GM18508 (cell line): ENCODE data around the gene PRMT1.
A peak's percentile ranks its signal among the peaks of the same experiment; 100 is the strongest.
"Not testable (repeated sequence)": the region's sequence is repeated elsewhere in the genome, so short reads cannot be mapped to it uniquely, and the experiment has no call there.

ENCODE experiments used
- ATAC-seq: cut with Tn5 transposase; IDR thresholded peaks from one replicate; pipeline ENCODE4 v1.9.1; 2021; ENCODE audit warnings: moderate number of reproducible peaks; ENCODE audit not compliant: insufficient read depth, unreplicated experiment

PRMT1 gene

DNA sequence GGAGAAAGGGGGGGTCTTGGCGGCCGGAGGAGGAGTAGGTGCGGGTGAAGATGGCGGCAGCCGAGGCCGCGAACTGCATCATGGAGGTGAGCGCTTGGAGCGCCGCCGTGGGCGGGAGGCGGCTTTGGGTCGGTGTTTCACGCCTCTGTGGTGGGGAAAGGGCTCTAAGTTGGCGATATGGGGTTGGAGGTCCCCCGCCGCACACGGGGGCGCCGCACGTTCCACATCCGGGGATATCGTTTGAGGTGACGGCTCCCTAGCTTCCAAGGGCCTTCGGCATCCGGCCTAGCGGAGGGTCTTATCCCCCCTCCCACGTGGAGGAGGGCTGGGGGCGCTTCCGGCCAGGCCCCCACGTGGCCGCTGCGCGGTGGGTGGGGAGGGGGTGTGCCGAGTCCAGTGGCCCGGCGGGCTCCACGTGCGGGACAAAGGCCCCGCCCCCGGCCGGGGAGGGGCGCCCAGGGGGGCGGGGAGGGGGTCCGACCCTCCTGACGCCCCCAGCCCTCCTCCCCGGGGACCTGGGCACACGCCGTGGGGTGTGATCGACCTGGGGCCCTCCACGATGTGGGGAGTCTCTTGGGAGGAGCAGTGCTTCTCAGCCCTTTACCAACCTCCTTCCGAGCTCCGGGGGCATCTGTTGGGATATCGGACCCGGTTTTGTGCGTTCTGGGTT is at the start of gene PRMT1:
TSS of gene PRMT1 (plus strand) at position 41 of the 670 bp plus-strand sequence. CDS start at position 51, 10 bp downstream.
- ATAC-seq, result no peak

DNA sequence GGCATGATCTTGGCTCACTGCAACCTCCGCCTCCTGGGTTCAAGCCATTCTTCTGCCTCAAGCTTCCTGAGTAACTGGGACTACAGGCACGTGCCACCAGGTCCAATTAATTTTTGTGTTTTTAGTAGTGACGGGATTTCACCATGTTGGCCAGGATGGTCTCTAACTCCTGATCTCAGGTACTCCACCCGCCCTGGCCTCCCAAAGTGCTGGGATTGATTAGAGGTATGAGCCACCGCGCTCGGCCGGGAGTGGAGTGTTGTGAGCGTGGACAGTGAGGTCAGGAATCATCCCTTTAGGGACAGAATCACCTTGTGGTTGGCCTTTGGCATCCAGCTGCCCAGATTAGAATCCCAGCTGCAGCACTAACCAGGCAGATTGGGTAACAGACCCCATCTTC is 47.4 kb upstream of the PRMT1 start:
- no peak for ATAC-seq

DNA sequence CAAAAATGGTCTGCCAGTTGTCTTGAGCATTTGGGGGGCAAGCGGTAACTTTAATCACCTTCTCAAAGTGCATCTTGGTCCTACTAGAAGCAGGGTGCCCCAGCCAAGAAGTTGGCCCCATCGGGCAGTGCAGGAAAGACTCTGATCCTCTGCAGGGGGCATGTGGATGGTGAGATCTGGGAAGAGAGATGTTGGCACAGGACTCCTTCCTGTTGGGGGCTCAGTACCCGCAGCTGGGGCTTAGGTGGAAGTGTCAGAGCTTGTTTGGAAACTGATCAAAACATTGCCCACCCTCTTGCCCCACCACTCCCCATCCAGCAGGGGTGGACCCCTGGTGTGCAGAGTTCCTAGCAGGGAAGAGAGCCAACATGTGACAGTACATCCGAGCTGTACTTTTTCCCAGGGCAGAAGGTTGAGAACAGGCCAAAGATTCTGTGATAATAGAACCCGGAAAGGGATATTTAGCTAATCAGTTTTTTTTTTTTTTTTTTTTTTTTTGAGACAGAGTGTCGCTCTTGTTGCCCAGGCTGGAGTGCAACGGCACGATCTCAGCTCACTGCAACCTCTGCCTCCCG is 46.0 kb upstream of the PRMT1 start:
- ATAC-seq, result no peak

DNA sequence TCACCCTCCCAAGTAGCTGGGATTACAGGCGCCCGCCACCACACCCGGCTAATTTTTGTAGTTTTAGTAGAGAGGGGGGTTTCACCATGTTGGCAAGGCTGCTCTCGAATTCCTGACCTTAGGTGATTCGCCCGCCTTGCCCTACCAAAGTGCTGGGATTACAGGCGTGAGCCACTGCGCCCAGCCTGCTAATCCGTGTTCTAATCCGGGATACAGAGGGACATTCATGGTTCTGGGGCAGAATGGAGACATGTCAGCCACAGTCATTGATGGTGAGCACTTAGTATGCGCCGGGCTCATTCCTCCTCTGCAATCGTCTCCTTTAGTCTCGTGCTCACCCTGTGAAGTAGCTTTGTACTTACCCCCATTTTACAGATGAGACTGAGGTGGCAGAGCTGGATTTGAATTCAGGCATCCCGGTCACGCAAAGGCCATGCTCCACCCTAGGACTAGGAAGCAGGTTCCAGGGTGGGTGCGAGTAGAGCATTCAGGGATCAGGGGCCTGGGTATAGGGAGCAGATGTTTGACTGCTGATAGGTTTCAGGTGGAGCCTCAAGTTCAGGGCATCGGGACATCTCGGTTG is 45.4 kb upstream of the PRMT1 start:
- ATAC-seq, result no peak

DNA sequence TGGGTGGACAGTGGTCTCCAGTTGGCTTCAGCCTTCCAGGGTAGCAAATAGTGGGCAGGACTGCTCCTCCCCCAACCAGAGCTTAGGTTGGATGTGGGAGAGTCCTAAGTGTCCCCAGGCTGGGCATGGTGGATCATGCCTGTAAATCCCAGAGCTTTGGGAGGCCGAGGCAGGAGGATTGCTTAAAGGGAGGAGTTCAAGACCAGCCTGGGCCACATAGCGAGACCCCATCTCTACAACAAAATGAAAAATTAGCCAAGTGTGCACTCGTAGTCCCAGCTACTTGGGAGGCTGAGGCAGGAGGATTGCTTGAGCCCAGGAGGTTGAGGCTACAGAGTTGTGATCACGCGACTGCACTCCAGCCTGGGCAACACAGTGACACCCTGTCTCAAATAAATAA is 44.5 kb upstream of the PRMT1 start:
- ATAC-seq, result no peak

DNA sequence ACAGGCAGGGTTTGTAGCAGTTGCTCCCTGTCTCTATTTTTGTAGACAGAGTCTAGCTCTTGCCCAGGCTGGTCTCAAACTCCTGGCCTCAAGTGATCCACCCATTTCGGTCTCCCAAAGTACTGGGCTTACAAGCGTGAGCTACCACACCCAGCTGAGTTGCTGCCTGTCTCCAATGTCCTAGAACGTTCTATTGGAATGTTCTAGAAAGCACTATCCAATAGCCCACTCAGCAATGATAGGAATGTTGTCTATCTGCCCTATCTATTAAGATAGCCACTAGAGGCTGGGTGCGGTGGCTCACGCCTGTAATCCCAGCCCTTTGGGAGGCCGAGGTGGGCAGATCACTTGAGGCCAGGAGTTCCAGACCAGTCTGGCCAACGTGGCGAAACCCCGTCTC is 43.8 kb upstream of the PRMT1 start:
- not testable (repeated sequence) for ATAC-seq

DNA sequence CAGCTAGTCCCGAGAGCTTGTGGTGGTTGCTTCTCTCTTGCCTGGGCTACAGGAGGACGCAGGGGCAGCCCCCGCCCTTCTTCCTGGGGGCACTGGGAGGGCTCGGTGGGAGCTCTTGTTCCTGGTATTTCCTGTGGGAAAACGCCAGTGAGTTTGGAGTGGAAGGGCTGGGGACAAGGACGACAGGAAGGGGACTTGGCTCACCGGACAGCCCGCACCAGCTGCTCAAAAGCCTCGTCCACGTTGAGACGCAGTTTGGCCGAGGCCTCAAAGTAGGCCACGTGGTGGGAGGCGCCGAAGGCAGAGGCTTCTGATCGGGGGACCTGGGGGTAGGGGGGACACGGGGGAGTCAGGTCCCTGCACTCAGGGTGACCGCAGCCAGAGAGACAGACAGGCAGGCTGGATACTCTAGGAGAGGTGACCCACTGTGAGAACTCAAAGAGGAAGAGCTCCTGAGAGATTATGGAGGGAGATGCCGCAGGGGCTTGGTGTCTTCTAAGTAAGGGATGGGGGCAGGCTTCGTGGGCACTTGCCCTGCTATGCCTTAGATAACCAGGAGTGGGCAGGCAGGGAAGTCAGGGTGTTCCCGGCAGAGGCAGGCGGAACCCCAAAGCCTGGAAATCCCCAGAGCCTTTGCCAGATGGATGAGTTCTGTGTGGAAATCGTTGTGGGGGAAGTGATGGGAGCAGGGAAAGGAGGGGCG is 41.4 kb upstream of the PRMT1 start:
- ATAC-seq, result no peak

DNA sequence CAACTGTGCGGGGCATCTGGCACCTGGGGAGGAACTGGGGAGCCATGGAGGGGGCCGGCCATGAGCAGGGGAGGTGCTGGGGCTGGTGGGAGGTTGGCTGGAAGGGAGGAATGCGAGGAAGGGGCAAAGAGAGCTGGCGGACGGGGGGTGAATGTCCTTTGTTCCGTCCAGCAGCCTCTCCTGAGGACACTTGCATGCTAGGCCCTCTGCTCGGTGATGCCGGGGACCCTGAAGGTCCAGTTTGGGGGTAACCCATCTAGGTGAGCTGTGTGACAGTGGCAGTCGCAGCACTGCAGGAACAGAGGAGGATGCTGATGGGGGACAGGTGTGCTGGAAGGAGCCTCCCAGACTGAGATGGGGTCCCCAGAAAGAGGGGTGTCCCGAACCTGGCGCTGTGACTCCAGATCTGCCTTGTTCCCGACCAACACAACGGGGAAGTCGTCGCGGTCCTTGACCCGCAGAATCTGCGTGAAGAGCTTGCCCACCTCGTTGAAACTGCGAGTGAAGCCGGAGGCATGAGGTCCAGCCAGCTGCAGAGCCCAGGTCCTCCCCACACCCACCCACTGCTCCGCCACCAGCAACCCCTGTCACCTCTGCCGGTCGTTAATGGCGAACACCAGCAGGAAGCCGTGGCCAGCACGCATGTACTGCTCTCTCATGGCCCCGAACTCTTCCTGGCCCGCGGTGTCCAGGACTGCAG is 40.7 kb upstream of the PRMT1 start:
- ATAC-seq, result no peak

DNA sequence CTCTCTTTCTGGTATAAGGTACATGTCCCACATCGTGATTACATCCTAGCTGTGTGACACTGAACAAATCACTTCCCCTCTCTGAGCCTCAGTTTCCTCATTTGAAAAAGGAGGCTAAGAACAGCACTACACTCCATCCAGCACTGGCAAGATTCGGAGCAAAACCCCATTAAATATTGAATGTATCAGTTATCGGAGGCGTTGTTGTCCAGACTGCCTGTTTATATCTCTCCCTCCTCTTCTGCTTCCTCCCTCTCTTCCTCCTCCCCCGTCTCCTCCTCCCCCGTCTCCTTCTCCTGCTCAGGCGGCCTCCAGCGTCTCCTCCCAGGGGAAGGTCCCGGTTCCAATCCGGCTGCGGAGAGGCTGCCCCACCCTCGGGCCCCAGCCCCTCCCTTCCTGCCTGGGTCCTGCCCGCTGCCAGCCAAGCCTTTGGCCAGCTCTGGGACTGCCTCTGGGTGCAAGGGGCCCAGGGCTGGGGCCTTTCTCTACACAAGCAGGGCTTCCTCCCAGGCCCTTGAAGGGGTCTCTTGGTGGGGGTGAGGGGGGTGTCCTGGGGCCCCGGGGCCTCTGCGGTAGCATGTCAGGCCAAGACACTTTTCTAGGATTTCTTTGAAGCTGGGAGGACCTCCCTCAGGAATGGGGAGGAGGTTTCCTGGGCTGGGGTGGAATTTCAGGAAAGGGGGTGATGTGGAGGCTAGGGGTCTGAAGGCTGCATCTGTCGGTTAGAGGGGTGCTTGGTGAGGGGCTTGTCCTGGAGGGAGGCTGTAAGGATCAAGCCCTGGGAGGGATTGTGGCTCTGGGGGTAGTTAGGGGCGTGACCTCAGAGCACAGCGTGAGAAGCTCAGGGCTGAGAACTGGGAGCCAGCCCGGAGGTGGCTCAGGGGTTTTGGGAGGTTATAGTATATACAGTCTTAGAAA is 39.0 kb upstream of the PRMT1 start:
- no peak for ATAC-seq

DNA sequence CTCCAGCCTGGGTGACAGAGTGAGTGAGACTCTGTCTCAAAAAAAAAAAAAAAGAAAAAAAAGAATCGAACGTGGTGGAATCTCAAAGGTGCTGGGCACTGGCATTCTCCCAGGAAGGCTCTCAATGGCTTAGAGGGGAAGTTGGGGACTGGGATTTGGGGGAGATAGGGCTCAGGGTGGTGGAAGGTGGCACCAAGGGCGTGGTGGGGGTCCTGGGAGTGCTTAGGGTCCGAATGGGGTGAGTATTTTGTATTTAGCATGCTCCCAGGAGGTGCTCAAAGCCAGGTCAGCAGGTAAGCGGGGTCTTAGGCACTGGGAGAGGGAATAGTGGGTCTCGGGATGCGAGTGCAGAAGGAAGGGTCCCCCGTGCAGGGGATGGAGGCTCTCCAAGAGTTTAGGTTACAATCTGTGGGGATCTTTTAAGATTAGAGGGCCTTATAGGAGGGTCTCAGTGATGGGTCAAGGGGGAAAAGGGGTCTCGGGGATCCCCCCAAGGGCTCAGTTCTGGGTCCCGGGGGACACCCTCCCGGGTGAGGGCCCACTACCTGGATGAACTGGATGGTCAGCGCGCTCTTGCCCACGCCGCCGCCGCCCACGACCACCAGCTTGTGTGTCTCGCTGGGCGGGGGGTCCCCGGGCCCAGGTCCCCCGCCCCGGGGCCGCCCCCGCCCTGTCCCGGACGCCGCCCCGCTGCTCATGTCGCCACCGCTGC is 37.5 kb upstream of the PRMT1 start:
- no peak for ATAC-seq

DNA sequence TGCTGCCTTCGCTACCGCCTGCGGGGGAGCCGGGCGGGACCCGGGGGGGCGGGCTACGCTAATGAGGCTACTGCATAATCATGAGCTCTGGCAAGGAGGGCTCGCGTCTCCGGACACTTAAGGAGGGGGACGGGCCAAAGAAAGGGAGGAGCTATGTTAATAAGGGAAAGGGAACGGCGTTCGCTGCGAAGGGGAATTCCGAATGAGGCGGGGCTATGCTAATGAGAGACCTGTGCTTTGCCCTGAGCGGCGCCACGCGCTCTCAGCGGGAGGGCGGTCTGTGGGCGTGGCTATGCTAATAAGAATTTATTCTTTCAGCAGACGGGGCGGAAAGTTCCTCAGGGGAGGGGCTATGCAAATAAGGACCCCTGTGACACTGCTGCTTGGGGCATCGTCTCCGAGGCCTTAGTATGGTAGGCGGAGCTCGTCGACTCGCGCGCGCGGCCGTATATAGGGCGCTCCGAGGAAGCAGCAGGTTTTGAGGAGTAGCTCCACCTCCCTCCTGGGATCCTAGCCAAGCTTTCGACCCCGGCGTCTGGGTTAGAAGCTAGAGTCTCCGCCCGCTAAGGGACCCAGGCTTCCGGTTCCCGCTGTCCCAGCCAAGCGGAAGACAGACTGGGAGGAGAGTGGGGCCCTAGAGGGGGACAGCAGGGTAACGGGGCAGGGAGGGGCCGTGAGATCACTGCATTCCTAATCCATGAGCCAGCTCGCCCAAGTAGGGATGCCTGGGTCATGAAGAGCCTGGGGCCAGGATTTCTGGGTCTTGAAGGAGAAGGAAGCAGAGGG is 36.8 kb upstream of the PRMT1 start, which contains the start of gene RRAS:
TSS of gene RRAS (minus strand) at position 31 of the 786 bp plus-strand sequence. CDS start 45 bp downstream, outside the sequence.
- peak; percentile 57 for ATAC-seq

DNA sequence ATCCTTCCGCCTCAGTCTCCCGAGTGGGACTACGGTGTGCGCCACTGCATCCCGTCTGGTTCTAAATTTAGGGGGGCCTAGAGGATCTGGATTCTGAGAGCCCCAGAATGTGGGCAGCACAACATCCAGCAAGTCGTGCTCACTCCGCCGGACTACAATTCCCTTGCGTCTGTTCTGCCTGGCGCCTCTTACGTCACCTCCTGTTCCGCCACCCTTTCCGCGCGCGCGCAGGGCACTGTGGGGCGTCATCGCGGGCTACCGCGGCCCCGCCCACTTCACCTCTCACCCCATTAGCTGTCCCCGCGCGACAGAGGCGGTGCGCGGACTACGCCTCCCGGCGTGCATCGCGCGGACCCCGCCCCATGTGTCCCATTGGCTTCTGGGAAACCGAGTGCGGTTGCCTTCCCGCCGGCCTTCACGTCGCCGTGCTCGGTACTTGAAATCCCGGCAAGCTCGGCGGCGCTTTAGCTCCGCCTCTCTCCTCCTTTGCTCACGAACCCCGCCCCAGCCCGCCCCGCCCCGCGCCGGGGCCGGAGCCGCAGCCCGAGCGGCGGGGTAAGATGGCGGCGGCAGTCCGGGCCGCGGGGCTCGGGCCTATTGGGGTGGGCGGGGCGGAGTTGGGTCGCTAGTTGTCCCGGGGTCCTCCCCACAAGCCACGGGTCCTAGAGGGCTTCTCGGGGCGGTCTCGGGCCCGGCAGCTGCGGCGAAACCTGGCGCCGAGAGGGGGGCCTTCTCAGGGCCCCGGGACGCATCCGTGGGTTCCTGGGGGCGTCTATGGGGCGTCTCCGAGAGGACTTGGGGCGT is 35.2 kb upstream of the PRMT1 start, which contains the start of gene SCAF1:
TSS of gene SCAF1 (plus strand) at position 522 of the 804 bp plus-strand sequence. CDS start 2,818 bp downstream, outside the sequence.
- peak; percentile 36 for ATAC-seq

DNA sequence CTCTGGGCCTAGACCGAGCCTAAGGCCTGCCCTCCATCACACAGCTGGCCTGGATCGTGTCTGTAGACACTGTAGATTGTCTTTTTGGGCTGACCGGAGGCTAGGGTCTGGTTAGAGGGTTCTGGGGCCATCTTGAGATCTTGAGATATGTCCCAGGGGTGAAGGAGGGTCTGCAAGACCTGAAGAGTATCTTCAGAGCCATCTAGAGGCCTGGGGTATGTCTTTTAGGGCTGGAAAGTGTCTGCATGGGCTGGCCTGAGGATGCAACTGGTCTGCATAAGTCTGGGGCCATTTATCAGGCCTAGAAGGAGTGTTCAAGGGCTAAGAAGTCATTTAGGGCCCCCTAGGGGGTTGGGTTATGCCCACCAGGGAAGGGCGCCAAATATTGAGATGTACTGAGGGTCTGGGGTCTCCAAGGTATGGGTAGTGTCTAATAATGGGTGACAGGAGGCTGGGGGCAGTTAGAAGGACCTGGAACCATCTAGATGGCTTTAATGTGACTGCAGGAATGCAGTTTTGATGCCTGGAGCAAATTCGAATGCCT is 34.5 kb upstream of the PRMT1 start:
- ATAC-seq, result no peak

DNA sequence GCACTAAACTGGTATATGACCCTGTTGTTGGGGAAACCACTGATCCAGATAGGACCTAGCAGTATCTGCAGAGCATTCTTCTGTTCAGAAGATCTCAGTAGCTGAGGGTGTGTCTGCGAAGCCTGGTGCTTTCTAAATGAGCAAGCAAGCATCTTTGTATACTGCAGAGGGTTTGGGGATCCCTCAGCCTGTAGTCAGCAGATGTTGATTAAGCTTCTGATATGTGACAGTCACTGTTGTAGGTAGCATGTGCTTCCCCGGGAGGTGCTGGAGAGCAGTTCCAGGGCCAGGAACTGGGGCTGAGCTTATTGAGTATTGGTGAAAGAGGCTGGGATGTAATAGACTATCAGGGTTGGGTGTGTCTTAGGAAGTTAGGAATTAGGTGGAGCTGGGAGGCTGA is 33.6 kb upstream of the PRMT1 start:
- ATAC-seq, result no peak

DNA sequence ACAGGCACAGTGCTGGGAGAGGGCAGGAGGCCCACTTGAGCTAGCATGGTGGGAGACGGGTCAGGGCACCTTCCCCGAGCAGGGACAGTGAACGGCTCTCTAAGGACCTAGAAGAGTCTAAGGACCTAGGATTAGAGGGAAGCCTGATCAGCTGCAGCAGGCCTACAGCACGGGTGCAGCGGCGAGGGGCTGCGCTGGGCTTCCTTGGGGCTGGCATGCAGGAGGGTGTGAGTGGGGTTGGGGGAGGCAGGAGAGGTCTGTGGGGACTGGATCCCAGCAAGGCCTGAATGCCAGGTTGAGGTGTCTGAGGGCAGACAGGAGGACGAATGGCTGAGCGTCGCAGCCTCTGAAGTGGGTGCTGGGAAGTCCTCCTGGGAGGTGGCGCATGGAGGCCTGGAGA is 31.5 kb upstream of the PRMT1 start:
- ATAC-seq, result no peak

DNA sequence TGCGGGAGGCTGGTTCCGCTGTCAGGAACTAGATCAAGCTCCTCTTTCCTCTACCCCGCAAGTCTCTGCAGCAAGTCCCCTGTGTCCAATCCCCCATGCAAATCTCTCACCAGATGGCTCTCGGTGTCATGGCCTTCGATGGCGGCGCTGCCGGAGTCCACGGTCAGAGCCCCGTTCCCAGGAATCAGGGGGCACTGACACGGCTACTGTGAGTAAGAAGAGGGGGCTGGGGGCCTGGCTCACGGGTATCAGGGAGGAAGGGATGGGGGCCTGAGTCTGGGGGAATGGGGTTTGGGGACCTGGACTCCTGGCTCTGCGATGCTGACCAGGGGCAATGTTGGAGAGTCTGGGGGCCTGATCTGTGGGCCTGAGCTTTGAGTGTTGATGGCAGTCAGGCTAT is 31.1 kb upstream of the PRMT1 start:
- no peak for ATAC-seq

DNA sequence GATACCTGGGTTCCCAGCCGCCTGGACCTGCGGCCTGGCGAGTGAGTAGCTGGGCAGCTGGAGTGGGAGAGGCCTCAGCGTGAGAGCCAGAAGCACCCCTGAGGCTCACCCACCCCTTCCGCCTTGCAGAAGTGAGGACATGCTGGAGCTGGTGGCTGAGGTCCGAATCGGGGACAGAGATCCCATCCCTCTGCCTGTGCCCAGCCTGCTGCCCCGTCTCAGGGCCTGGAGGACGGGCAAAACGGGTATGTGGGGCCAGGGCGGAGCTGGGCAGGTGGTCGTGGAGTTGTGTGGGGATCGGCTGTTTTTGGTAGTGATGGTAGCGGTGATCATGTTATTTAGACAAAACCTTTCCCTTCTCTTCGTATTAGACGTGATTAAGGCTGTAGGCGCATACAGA is 30.5 kb upstream of the PRMT1 start:
- ATAC-seq, result no peak
